ENCODE measurements around the gene BCAS3.

Gene BCAS3

DNA sequence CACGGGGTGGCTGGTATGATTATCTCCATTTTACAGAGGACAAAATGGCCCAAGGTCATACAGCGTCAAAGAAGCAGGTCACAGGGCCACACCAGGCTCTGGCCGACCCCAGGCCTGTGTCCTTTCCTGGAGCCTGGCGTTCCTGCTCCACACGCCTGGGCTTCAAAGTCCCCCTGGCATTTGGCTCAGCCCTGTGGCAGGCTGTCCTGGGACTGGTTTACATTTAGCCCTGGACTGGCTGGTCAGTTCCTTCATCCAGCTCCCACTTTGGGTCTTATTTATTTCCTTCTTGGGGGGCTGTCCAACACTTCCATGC, 737.2 kb downstream of the BCAS3 start:
- H3K4me3 ChIP-seq (ENCODE audit: low read length), result no peak overlapping the region
- no peak for TF ChIP-seq ZNF274 (IDR thresholded peaks at IDR 0.05; ENCODE audit: low read depth, low read length)

GRCh38 chr17:61415374-61416210, 737.9 kb downstream of the BCAS3 start:
- no peak overlapping the region for H3K4me3 ChIP-seq (ENCODE audit: low read length)
- no peak for TF ChIP-seq ZNF274 (IDR thresholded peaks at IDR 0.05; ENCODE audit: low read depth, low read length)

DNA sequence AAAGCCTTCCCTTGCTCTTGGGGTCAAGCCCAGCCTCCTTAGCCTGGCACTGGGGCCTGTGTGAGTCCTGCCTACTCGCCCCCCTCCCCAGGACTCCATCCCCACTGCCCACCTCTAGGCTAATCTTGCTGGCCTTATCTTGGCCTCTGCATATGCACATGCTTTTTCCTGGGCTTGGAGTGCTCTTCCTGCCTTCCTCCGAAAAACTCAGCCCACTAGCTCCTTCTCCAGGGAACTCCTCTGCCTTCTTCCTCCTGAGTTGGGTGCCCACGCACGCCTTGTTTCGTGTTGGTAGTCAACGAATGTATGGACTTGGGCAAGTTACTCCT, 738.5 kb downstream of the BCAS3 start:
- TF ChIP-seq ZNF274 (IDR thresholded peaks at IDR 0.05; ENCODE audit: low read depth, low read length), result no peak
- H3K4me3 ChIP-seq (ENCODE audit: low read length), result no peak overlapping the region

DNA sequence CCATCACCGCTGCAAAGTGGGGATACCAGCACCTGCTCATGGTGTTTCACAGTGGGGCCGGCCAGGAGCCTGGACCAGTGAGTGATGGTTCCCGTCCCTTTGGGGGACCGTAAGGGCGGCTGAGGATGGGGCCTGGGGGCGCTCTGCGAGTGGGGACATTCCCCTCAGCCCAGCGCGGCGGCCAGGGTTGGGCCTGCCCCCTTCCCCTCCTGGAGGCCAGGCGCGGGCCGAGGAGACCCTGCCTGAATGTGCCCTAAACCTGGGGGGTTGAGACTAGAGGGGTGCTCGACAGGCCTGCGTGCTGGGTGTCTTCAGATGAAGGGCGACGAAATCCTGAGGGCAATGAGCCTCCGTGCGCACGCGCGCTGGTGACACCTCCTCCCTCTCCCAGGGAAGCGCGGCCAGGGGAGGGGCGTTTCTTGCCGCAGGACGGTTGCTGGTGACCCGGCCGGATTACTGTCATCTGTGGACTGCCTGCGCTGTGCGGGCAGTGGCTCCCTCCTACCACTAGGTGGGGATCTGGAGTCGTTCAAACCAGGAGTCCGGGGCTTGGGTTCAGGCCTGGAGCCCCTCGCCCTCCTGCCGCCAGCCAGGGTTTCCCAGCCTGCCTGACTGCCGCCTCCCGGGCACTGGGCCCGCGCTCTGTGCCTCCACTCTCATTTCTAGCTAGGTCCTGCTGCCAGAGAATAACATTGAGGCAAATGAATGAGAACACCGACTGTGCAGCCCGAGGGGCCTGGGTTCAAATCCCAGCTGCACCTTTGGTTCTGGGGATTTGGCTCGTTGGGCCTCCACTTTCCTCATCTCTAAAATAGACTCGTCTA, 739.1 kb downstream of the BCAS3 start:
- no peak overlapping the region for H3K4me3 ChIP-seq (ENCODE audit: low read length)
- TF ChIP-seq ZNF274 (IDR thresholded peaks at IDR 0.05; ENCODE audit: low read depth, low read length), result no peak

- no peak for TF ChIP-seq ZNF274 (IDR thresholded peaks at IDR 0.05; ENCODE audit: low read depth, low read length)
- H3K4me3 ChIP-seq (ENCODE audit: low read length), result no peak overlapping the region
Observed at GRCh38 chr17:61418449-61418848, 740.8 kb downstream of the BCAS3 start.

GRCh38 chr17:61419496-61420046, 741.9 kb downstream of the BCAS3 start:
- no peak overlapping the region for H3K4me3 ChIP-seq (ENCODE audit: low read length)
- no peak for TF ChIP-seq ZNF274 (IDR thresholded peaks at IDR 0.05; ENCODE audit: low read depth, low read length)

- H3K4me3 ChIP-seq (ENCODE audit: low read length), result no peak overlapping the region
- TF ChIP-seq ZNF274 (IDR thresholded peaks at IDR 0.05; ENCODE audit: low read depth, low read length), result no peak
Observed at GRCh38 chr17:61420052-61420451, 742.4 kb downstream of the BCAS3 start.

DNA sequence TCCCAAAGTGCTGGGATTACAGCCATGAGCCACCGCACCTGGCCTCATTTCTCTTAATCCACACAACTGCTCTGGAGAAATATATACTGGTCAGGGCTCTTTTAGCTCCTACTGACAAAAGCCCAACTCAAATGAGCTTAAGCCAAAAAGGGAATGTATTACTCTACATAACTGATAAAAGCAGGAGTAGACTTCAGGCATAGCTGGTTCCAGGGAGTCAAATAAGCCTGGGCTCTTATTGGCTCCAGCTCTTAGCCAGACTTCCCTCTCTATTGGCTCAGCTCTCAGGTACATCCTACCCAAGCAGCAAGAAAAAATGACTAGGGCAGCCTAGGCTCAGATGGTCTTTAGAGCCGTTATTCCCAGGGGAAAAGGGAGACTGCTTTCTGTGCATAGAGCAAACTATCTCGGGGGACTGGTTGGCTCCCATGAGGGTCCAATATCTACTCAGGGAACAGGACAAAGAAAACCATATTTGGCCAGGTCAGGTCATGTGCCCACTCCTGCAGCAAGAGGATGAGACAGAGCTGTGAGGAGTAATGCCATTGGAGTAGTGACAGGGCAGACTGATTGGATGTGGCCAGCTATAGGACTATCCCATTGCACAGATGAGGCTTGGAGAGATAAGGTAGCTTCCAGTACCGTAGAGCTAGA, 743.2 kb downstream of the BCAS3 start:
- no peak for TF ChIP-seq ZNF274 (IDR thresholded peaks at IDR 0.05; ENCODE audit: low read depth, low read length)
- no peak overlapping the region for H3K4me3 ChIP-seq (ENCODE audit: low read length)

DNA sequence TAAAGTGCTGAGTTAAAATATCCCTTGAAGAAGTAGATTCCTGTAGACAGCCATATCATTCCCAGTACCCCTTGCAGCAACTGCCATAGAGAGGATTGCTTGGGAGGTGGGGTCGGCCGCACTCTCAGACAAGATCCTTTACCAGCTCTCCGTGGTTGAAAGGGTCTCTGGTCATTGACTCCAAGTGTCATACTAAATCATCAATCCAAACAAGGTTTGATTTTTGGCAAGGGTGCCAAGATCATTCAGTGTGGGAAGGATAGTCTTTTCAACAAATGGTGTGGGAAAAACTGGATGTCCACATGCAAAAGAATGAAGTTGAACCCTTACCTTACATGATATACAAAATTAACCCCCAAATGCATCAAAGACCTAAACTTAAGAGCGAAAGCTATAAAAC, 743.8 kb downstream of the BCAS3 start:
- TF ChIP-seq ZNF274 (IDR thresholded peaks at IDR 0.05; ENCODE audit: low read depth, low read length), result no peak
- no peak overlapping the region for H3K4me3 ChIP-seq (ENCODE audit: low read length)

DNA sequence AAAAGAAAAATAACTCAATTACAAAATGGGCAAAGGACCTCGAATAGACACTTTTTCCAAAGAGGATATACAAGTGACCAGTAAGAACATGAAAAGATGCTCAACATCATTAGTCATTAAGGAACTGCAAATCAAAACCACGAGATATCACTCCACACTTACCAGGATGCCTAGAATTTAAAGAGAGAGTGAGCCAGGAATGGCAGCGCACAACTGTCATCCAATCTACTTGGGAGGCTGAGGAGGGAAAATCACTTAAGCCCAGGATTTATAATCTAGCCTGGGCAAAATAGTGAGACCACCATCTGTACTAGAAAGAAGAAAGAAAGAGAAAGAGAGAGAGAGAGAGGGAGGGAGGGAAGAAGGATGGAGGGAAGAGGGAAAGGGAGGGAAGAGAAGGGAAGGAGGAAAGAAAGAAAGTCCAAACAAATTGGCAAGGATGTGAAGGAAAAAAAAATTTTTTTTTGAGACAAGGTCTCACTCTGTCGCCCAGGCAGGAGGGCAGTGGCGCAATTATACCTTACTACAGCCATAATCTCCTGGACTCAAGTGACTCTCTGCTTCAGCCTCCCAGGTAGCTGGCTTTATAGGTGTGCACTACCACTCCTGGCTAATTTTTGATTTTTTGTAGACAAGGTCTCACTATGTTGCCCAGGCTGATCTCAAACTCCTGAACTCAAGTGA, 744.6 kb downstream of the BCAS3 start:
- no peak for TF ChIP-seq ZNF274 (IDR thresholded peaks at IDR 0.05; ENCODE audit: low read depth, low read length)

DNA sequence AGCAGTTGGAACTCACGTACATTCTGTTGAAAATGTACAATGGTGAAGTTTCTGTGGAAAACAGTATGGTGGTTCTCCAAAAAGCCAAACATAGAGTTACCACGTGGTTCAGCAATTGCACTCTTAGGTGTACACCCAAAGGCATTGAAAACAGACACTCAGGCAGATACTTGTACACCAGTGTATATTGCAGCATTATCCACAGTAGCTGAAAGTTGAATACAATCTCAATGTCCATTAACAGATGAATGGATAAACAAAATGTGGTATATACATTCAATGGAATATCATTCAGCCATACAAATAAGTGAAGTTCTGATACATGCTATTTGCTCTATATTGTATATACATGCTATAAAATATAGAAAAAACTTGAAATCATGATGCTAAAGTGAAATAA, 745.2 kb downstream of the BCAS3 start:
- H3K4me3 ChIP-seq (ENCODE audit: low read length), result no peak overlapping the region
- TF ChIP-seq ZNF274 (IDR thresholded peaks at IDR 0.05; ENCODE audit: low read depth, low read length), result no peak

More for the DNA sequence above, 744.6 kb downstream of the BCAS3 start:
- H3K4me3 ChIP-seq (ENCODE audit: low read length), result no peak overlapping the region

DNA sequence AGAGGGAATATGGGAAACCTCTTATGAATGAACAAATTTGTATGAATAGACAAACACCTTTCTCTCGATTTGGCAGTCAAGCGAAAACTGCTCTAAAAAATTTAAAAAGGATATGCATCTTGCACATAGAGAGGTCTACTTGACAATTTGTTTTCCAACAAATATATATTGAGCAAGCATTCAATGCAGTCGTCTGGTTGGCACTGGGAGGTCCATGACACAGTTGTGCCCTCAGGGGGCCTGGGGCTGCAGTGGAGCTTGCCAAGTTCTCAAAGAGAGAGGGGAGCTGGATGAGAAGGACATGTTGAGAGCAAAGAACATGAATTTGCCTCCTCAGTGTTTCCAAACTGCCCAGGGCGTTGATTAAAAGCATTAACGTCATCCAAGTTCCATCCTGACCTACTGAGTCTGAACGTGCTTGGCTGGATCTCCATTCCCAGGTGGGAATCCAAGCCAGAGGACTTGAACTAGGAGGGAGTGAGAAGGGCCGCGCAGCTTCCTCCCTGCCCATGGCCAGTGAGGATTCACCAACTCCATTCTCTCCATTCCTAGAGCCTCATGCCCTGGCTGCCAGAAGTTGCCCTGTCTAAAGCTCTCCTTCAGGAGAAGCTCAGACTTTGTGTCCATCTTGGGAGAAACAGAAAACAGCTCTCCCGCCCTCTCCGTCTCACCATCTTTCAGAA, 746.5 kb downstream of the BCAS3 start:
- no peak overlapping the region for H3K4me3 ChIP-seq (ENCODE audit: low read length)
- TF ChIP-seq ZNF274 (IDR thresholded peaks at IDR 0.05; ENCODE audit: low read depth, low read length), result no peak

DNA sequence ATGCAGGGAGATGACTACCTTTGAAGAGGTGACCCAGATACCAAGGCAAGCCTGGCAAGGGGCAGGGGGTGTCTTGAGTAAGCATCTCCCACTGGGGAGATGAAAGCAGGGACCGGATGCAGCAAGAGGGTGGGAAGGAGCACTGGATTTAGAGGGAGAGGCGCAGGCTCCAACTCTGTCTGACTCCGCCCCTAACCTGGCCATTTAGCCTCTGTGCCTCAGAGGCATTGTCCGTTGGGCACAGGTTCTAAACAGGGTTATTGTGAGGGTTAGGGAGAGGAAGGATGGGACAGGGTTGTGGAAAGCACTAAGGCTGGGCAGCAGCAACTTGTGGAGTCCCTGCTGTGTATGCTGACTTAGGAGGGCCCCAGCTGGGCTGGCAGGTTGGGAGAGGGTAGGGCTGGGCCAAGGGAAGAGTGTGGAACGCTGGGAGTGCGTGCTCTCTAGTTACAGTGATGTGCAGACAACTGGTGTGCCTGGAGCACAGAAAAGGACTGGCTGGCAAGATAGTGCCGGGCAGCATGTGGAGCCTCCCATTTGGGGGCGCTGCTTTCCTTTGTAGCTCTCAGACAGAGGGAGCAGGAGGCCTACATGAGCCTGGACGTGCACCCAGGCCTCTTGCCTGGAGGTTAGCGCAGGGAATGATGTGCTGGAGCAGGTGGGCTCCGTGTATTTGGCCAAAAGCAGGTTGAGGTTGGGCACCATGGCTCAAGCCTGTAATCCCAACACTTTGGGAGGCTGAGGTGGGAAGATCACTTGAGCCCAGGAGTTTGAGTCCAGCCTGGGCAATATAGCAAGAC, 748.2 kb downstream of the BCAS3 start:
- H3K4me3 ChIP-seq (ENCODE audit: low read length), result no peak overlapping the region
- TF ChIP-seq ZNF274 (IDR thresholded peaks at IDR 0.05; ENCODE audit: low read depth, low read length), result no peak

Data from GM08714 (cell line).